DMS153 treated with DMSO at 0.1 percent for 48 hours (cell line): ENCODE data around the gene EMP1.

Experiments
- DNase-seq: peaks from one replicate; lab custom pipeline; 2025; ENCODE audit not compliant: unreplicated experiment; lab: John Stamatoyannopoulos, UW

The EMP1 gene

DNA sequence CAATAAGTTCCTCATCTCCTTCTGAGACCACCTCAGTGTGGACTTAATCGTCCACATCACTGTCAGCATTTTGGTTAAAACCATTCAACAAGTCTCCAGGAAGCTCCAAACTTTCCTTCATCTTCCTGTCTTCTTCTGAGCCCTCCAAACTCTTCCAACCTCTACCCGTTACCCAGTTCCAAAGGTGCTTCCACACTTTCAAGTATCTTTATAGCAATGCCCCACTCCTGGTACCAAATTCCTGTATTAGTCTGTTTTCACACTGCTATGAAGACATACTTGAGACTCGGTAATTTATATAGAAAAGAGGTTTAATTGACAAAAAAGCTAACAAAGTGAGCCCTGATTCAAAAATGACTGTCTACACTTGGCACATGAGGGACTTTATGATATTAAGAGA, 22.8 kb downstream of the EMP1 start:
- no peak for DNase-seq

- no peak for DNase-seq
Measured at GRCh38 chr12:13220838-13221237, 24.3 kb downstream of the EMP1 start.

DNA sequence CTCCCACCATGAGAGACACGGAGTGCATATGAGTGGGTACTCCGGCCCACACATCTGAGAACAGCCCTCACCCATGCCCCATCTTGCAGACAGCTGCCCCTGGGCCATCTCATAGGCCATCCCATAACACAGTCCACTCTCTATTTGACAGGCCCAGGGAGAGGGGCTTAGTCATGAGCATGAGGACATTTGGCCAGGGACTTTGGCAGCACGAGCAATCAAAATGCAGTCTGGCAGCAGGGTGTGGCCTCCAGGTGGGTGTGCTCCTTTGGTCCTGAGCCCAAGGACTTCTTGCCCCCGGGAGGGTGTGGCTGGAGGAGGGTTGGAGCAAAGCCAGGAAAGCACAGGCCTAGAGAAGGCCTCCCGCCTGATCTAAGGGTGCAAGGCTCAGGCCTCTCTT, 25.6 kb downstream of the EMP1 start:
- DNase-seq = no peak

DNA sequence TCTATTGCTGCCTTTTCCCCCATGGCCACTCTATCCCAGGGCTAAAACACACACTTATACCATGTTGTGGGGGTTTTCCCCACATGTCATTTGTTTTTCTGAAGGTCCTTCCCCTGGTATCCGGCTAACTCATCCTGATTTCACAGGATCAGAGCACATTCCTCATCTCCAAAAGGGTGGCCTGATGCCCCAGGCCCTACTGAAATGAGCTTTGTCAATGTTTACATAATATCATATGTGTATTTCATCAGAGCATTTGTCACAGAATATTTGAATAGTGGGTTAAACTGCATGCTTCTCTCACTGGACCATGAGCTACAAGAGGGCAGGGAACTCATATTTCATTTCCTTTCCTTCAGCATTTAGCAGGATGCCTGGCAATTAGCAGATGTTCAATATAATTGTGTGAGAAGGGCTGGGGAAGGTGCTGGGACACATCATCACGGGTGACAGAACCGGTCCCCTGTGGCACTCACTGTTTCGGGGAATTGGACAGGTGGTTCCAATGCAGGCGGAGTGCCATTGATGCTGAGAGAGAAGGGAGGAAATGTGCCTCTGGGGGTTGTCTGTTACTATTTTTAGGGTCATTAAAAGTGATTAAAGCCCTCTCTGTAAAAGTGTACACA, 26.8 kb downstream of the EMP1 start:
- DNase-seq = peak; percentile 5

DNA sequence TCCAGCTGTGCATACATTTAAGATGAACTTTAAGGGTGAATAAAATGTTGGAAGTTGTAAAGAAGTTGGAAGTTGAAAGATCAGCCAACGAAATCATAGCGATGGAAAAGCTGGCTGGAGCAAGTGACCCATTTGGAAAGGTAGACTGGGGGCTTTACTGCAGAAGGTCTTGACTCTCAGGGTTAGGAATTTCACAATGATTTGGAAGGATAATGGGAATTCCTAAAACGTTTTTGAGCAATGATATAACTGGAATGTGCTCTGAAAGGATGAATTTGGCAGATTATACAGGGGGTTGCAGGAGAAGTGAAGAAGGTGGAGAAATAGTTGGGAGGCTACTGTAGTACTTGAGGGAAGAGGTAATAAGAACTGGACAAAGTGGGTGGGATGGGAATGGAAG, 27.4 kb downstream of the EMP1 start:
- no peak for DNase-seq

GRCh38 chr12:13227191-13227590, 30.7 kb downstream of the EMP1 start:
- no peak for DNase-seq

DNA sequence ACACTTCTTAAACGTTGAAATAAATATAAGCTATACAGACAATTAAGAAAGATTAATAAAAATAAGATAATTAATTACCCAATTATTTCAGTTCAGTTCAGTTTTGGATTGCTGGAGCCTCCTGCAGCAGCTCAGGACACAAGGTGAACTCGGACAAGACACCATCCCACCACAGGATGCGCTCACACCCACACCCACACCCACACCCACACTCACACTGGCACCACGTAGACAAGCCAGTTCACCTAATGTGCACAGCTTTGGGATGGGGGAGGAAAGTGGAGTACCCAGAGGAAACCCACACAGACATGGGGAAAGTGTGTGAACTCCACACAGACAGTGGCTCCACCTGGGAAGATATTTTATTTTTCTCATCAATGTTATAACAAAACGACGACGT, 32.1 kb downstream of the EMP1 start:
- no peak for DNase-seq

GRCh38 chr12:13229504-13229903, 33.0 kb downstream of the EMP1 start:
- no peak for DNase-seq

DNA sequence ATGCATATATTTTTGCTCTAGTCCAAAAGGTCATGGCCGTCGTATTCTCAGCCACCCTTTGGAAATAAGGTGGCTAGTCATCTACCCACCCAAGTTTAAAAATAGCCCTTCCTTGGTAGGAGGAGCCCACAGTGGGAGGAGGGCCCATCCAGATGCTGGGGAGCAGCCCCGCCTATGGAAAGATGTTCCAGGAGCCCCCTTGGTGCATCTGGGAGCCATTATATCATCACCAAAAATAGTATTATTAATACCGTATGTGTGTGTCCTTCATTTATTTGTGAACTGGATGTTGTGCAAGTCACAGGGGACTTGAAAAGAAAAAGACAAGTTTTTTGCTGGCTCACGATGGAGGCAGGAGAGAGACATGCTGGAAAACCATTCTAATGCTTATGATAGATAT, 34.0 kb downstream of the EMP1 start:
- no peak for DNase-seq

- DNase-seq = no peak
Measured at GRCh38 chr12:13233830-13234641, 37.5 kb downstream of the EMP1 start.

- no peak for DNase-seq
Measured at GRCh38 chr12:13238204-13238603, 41.7 kb downstream of the EMP1 start.

GRCh38 chr12:13241833-13242488, 45.4 kb downstream of the EMP1 start:
- no peak for DNase-seq

- DNase-seq = no peak
Measured at GRCh38 chr12:13242936-13243335, 46.4 kb downstream of the EMP1 start.

GRCh38 chr12:13243516-13244070, 47.1 kb downstream of the EMP1 start:
- DNase-seq = no peak

GRCh38 chr12:13247596-13247995, 51.1 kb downstream of the EMP1 start:
- no peak for DNase-seq

- no peak for DNase-seq
Measured at GRCh38 chr12:13248964-13249363, 52.4 kb downstream of the EMP1 start.

DNA sequence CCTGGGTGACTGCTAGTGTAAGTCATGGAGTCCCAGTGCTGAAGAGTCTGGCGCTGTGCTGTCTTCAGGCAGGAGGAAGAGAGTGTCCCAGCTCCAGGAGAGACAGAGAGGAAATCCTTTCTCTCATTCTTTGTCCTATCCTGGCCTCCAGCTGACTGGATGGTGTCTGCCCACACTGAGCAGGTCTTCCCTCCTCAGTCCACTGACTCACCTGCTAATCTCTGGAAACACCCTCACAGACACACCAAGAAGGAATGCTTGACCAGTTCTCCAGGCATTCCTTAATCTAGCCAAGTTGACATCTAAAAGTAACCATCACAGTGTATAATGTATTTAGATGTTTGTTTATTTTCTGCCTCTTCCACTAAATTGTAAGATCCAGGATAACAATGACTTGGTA, 53.9 kb downstream of the EMP1 start:
- DNase-seq = no peak

GRCh38 chr12:13251521-13251920, 55.0 kb downstream of the EMP1 start:
- DNase-seq = no peak

DNA sequence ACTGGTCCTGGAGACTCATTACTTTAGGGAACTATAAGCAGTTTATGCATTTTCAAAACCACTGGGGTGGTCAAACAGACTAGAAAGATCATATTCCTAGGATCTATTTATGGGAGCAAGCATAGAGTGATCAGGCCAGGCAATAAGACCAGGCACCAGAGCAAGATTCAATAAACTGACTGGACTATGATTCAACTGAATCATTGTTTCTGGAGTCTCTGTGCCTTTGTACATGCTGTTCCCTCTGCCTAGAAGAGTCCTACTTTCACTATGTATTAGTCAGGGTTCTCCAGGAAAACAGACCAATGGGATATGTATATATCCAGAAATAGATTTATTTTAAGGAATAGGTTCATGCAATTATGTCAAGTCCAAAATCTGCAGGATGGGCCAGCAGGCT, 55.5 kb downstream of the EMP1 start:
- no peak for DNase-seq

GRCh38 chr12:13252616-13253015, 56.1 kb downstream of the EMP1 start:
- DNase-seq = no peak

DNA sequence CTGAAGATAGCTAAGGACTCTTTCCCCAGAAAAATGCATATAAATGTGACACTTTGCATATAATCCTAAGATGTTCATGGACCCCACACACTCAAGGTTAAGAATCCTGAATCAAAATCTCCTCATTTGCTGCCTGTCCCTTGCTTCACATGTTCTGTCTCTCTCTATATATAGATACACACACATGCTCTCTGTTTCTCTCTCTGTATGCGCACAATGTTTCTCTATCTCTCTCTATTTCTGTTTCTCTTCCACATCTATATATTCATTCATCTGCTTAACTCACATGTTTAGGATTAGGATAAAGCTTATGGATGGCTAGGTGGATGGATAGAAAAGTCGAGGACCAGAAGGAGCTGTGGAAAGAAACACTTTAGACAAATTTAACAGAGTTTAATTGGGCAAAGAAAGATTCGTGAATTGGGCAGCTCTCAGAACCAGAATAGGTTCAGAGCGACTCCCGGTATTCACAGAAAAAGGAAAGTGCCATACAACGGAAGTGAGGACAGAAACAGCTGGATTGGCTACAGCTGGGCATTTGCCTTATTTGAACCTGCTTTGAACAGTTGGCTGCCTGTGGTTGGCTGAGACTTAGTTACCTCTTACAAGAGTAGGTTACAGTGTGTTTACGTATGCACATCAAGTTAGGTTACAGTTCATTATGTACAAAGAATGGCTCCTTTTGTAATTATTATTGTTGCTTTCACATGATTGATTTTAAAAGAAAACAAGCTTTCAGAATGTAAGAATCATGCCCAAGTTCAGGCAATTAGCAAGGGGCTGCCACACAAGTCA, 57.6 kb downstream of the EMP1 start:
- DNase-seq = no peak
